ENCODE data around the gene UBR7. TPM values are rescaled to one million over a fixed set of nuclear protein-coding genes. Genes with fewer than 3 reads are reported as not detected.
A peak's percentile ranks its signal among the peaks of the same experiment; 100 is the strongest.

UBR7 gene
- total RNA-seq, 1 experiment from 2014 or later: 61.3 TPM

GRCh38 chr14:93249128-93249831 lies 42.2 kb downstream of the UBR7 start:
- no peaks in the 10 kb centered on the region for H3K9me3 ChIP-seq (ENCODE audit: low read length)
- peaks cover 34% of the 10 kb centered on the region for H3K4me1 ChIP-seq (ENCODE audit: insufficient read depth, low read length)
- peaks cover 3% of the 10 kb centered on the region for H3F3A ChIP-seq (ENCODE audit: low read length, unreplicated experiment)
- H3K79me2 ChIP-seq (ENCODE audit: low read length): peaks cover 4% of the 10 kb centered on the region; the same call in 1 of the 2 replicates
- H2AFZ ChIP-seq (ENCODE audit: low read length): no peak overlapping the region
- H3K36me3 ChIP-seq (ENCODE audit: low read depth, low read length): peaks cover 48% of the 10 kb centered on the region
- no peak overlapping the region for H3K27ac ChIP-seq (ENCODE audit: low read length)
- ChIA-PET CTCF (interaction anchor here (0.6 kb wide), 1 partner anchor 310 kb away, joined by 3 read pairs; no protein-coding TSS in a partner anchor), POLR2A (ENCODE audit: unreplicated experiment) (interaction anchor here (0.6 kb wide), 1 partner anchor 710 kb away, joined by 4 read pairs; no protein-coding TSS in a partner anchor)
- intact Hi-C loops (cut with micrococcal nuclease): loop anchor here (10.0 kb wide), 1 partner anchor 216 kb away; no protein-coding TSS in a partner anchor
- H3K4me3 ChIP-seq (ENCODE audit: low read length): no peak overlapping the region
- H3K9ac ChIP-seq (ENCODE audit: low read length): no peak overlapping the region
- H3K27me3 ChIP-seq (ENCODE audit: low read length): no peaks in the 10 kb centered on the region
- no peaks in the 10 kb centered on the region for H3K9me2 ChIP-seq (replicated peaks; ENCODE audit: low read length)
- BruUV-seq (replicated peaks): no TSS peak
- TF ChIP-seq EZH2phosphoT487 (IDR thresholded peaks at IDR 0.05; ENCODE audit: borderline replicate concordance, low read length) (no peak), EZH2 (IDR thresholded peaks at IDR 0.05; ENCODE audit: low read length, unreplicated experiment) (no peak), CTCF (conservative IDR thresholded peaks at IDR 0.05; ENCODE audit: low read depth, low read length) (no peak)
- ATAC-seq: no peak
- H4K20me1 ChIP-seq (ENCODE audit: low read length): no peaks in the 10 kb centered on the region
- DNase-seq: no peak
- no peak overlapping the region for H3K4me2 ChIP-seq (ENCODE audit: low read length)

GRCh38 chr14:93262446-93262845 lies 55.4 kb downstream of the UBR7 start:
- ChIA-PET POLR2A (ENCODE audit: unreplicated experiment) (no interaction called here), CTCF (no interaction called here)
- Histone ChIP-seq H4K20me1 (ENCODE audit: low read length) (no peaks in the 10 kb centered on the region), H3K27ac (ENCODE audit: low read length) (peak overlapping the region; percentile 38), H3K9ac (ENCODE audit: low read length) (no peak overlapping the region), H2AFZ (ENCODE audit: low read length) (no peak overlapping the region), H3K4me2 (ENCODE audit: low read length) (peak overlapping the region; percentile 21), H3K4me1 (ENCODE audit: insufficient read depth, low read length) (peaks cover 41% of the 10 kb centered on the region), H3K9me2 (replicated peaks; ENCODE audit: low read length) (no peaks in the 10 kb centered on the region), H3K36me3 (ENCODE audit: low read depth, low read length) (peaks cover 25% of the 10 kb centered on the region), H3F3A (ENCODE audit: low read length, unreplicated experiment) (peaks cover 21% of the 10 kb centered on the region), H3K9me3 (ENCODE audit: low read length) (no peaks in the 10 kb centered on the region), H3K79me2 (ENCODE audit: low read length) (peaks cover 66% of the 10 kb centered on the region), H3K4me3 (ENCODE audit: low read length) (no peak overlapping the region), H3K27me3 (ENCODE audit: low read length) (no peaks in the 10 kb centered on the region)
- TF ChIP-seq EZH2 (IDR thresholded peaks at IDR 0.05; ENCODE audit: low read length, unreplicated experiment) (no peak), EZH2phosphoT487 (IDR thresholded peaks at IDR 0.05; ENCODE audit: borderline replicate concordance, low read length) (no peak), CTCF (conservative IDR thresholded peaks at IDR 0.05; ENCODE audit: low read depth, low read length) (no peak)
- peak; percentile 88 for DNase-seq
- BruUV-seq (replicated peaks): no TSS peak
- intact Hi-C loops (cut with micrococcal nuclease): no loop called here
- no peak for ATAC-seq

GRCh38 chr14:93263416-93263815 lies 56.4 kb downstream of the UBR7 start:
- H3K79me2 ChIP-seq (ENCODE audit: low read length): peaks cover 67% of the 10 kb centered on the region
- no peak for ATAC-seq
- H3K9me2 ChIP-seq (replicated peaks; ENCODE audit: low read length): no peaks in the 10 kb centered on the region
- TF ChIP-seq EZH2 (IDR thresholded peaks at IDR 0.05; ENCODE audit: low read length, unreplicated experiment) (no peak), EZH2phosphoT487 (IDR thresholded peaks at IDR 0.05; ENCODE audit: borderline replicate concordance, low read length) (no peak), CTCF (conservative IDR thresholded peaks at IDR 0.05; ENCODE audit: low read depth, low read length) (no peak)
- H3K4me2 ChIP-seq (ENCODE audit: low read length): no peak overlapping the region
- H2AFZ ChIP-seq (ENCODE audit: low read length): no peak overlapping the region
- no peaks in the 10 kb centered on the region for H3K27me3 ChIP-seq (ENCODE audit: low read length)
- H3K4me3 ChIP-seq (ENCODE audit: low read length): no peak overlapping the region
- no peak overlapping the region for H3K9ac ChIP-seq (ENCODE audit: low read length)
- H3K9me3 ChIP-seq (ENCODE audit: low read length): no peaks in the 10 kb centered on the region
- H4K20me1 ChIP-seq (ENCODE audit: low read length): no peaks in the 10 kb centered on the region
- peak; percentile 41 for DNase-seq
- peak overlapping the region; percentile 38 for H3K27ac ChIP-seq (ENCODE audit: low read length)
- ChIA-PET CTCF (no interaction called here), POLR2A (ENCODE audit: unreplicated experiment) (no interaction called here)
- H3K4me1 ChIP-seq (ENCODE audit: insufficient read depth, low read length): peaks cover 35% of the 10 kb centered on the region
- no TSS peak for BruUV-seq (replicated peaks)
- H3F3A ChIP-seq (ENCODE audit: low read length, unreplicated experiment): peaks cover 21% of the 10 kb centered on the region
- intact Hi-C loops (cut with micrococcal nuclease): no loop called here
- peaks cover 22% of the 10 kb centered on the region for H3K36me3 ChIP-seq (ENCODE audit: low read depth, low read length)

Data from PC-3 (cell line).